Muscle of leg (tissue), 11 donors: Measurements from ENCODE around the gene NSMCE1. TPM values are rescaled to one million over a fixed set of nuclear protein-coding genes. Genes with fewer than 3 reads are reported as not detected.

Experiments
- DNase-seq: peaks from one replicate; pipeline ENCODE4 v3.0.0; 2013
- H3K27ac ChIP-seq: one replicate; pipeline ENCODE4 v1.5.1; 2013; ENCODE audit warnings: mild to moderate bottlenecking, low read length, control low read depth
- H3K27me3 ChIP-seq: one replicate; pipeline ENCODE4 v1.6.1; 2013; ENCODE audit warnings: low read length; ENCODE audit not compliant: control insufficient read depth, insufficient read depth
- H3K36me3 ChIP-seq: one replicate; pipeline ENCODE4 v1.6.1; 2013; ENCODE audit warnings: low read length; ENCODE audit not compliant: control insufficient read depth, insufficient read depth
- H3K4me1 ChIP-seq: one replicate; pipeline ENCODE4 v1.6.1; 2013; ENCODE audit warnings: low read length; ENCODE audit not compliant: control insufficient read depth, insufficient read depth
- H3K4me3 ChIP-seq: one replicate; pipeline ENCODE4 v1.5.1; 2013; ENCODE audit warnings: low read length, control low read depth
- H3K9me3 ChIP-seq: replicated peaks from 2 replicates; pipeline ENCODE4 v1.6.1; 2013; ENCODE audit warnings: low read depth, low read length; ENCODE audit not compliant: control insufficient read depth
- WGBS: methylation state at CpG from one replicate; pipeline ENCODE4 v1.1.5; 2013; ENCODE audit warnings: missing lambda C conversion rate; ENCODE audit not compliant: insufficient coverage; 5-methylcytosine and 5-hydroxymethylcytosine counted together
- polyA plus RNA-seq, 8 donors: library from polyadenylated mRNA; unstranded; fragments of 120-200 nt; gene quantifications; one replicate each; pipeline versions ENCODE4 v1.2.1 to v1.2.3, GENCODE V29; 2013; ENCODE audit warnings: inconsistent platforms in 1 of 8, low replicate concordance in 1 of 8; ENCODE audit not compliant: insufficient read length in 8 of 8, insufficient read depth in 1 of 8
- total RNA-seq: library from RNA; stranded (reverse); fragments of 120-200 nt; gene quantifications from one replicate; pipeline ENCODE4 v1.2.4, GENCODE V29; 2013

NSMCE1 gene
- total and polyA plus RNA-seq, 9 donors, result 47.6 to 60.0 (median 53.3) TPM

GRCh38 chr16:27220120-27220519, 48.5 kb downstream of the NSMCE1 start:
- no peaks in the 10 kb centered on the region for H3K9me3 ChIP-seq
- H3K27ac ChIP-seq, result no peak overlapping the region
- H3K36me3 ChIP-seq, result peaks cover 22% of the 10 kb centered on the region
- H3K4me3 ChIP-seq, result no peak overlapping the region
- no peaks in the 10 kb centered on the region for H3K27me3 ChIP-seq
- DNase-seq, result no peak
- peaks cover 73% of the 10 kb centered on the region for H3K4me1 ChIP-seq
- 78% methylated on average over 5 of the region's 9 CpGs for whole genome bisulfite sequencing

- Histone ChIP-seq H3K9me3 (no peaks in the 10 kb centered on the region), H3K4me3 (no peak overlapping the region), H3K36me3 (peaks cover 19% of the 10 kb centered on the region), H3K27ac (no peak overlapping the region), H3K4me1 (peaks cover 63% of the 10 kb centered on the region), H3K27me3 (no peaks in the 10 kb centered on the region)
- no peak for DNase-seq
- WGBS, result 46% methylated on average over 4 of the region's 10 CpGs
Observed at GRCh38 chr16:27219161-27219560, 49.4 kb downstream of the NSMCE1 start.

GRCh38 chr16:27218756-27219155, 49.8 kb downstream of the NSMCE1 start:
- H3K27ac ChIP-seq, result no peak overlapping the region
- H3K4me3 ChIP-seq, result no peak overlapping the region
- H3K4me1 ChIP-seq, result peaks cover 59% of the 10 kb centered on the region
- no peaks in the 10 kb centered on the region for H3K27me3 ChIP-seq
- H3K36me3 ChIP-seq, result peaks cover 16% of the 10 kb centered on the region
- WGBS, result no CpG with 5 or more reads among the region's 9 CpGs
- DNase-seq, result no peak
- no peaks in the 10 kb centered on the region for H3K9me3 ChIP-seq

GRCh38 chr16:27217256-27217655, 51.3 kb downstream of the NSMCE1 start:
- Histone ChIP-seq H3K9me3 (no peaks in the 10 kb centered on the region), H3K27ac (peak overlapping the region; percentile 55), H3K36me3 (peaks cover 15% of the 10 kb centered on the region), H3K27me3 (no peaks in the 10 kb centered on the region), H3K4me1 (peaks cover 44% of the 10 kb centered on the region), H3K4me3 (no peak overlapping the region)
- peak; percentile 83 for DNase-seq
- WGBS, result 25% methylated on average over 10 of the region's 10 CpGs

- 91% methylated on average over 12 of the region's 16 CpGs for WGBS
- H3K9me3 ChIP-seq, result no peaks in the 10 kb centered on the region
- H3K4me3 ChIP-seq, result no peak overlapping the region
- DNase-seq, result no peak
- H3K4me1 ChIP-seq, result peaks cover 35% of the 10 kb centered on the region
- H3K27ac ChIP-seq, result peak overlapping the region; percentile 55
- H3K27me3 ChIP-seq, result no peaks in the 10 kb centered on the region
- H3K36me3 ChIP-seq, result peaks cover 19% of the 10 kb centered on the region
Observed at GRCh38 chr16:27216297-27216885, 52.2 kb downstream of the NSMCE1 start.

- Histone ChIP-seq H3K9me3 (no peaks in the 10 kb centered on the region), H3K36me3 (peaks cover 23% of the 10 kb centered on the region), H3K27ac (no peak overlapping the region), H3K4me1 (peaks cover 28% of the 10 kb centered on the region), H3K27me3 (no peaks in the 10 kb centered on the region), H3K4me3 (no peak overlapping the region)
- WGBS, result 62% methylated on average over 4 of the region's 7 CpGs
- no peak for DNase-seq
Observed at GRCh38 chr16:27215660-27216059, 52.9 kb downstream of the NSMCE1 start.

GRCh38 chr16:27214084-27214961, 54.2 kb downstream of the NSMCE1 start:
- 84% methylated on average over 13 of the region's 19 CpGs for WGBS
- H3K27me3 ChIP-seq, result no peaks in the 10 kb centered on the region
- H3K27ac ChIP-seq, result no peak overlapping the region
- no peak for DNase-seq
- H3K9me3 ChIP-seq, result no peaks in the 10 kb centered on the region
- peaks cover 28% of the 10 kb centered on the region for H3K36me3 ChIP-seq
- H3K4me1 ChIP-seq, result peaks cover 25% of the 10 kb centered on the region
- H3K4me3 ChIP-seq, result no peak overlapping the region

GRCh38 chr16:27211026-27211425, 57.5 kb downstream of the NSMCE1 start:
- 73% methylated on average over 4 of the region's 10 CpGs for WGBS
- Histone ChIP-seq H3K4me1 (no peaks in the 10 kb centered on the region), H3K9me3 (no peaks in the 10 kb centered on the region), H3K27ac (no peak overlapping the region), H3K36me3 (peaks cover 25% of the 10 kb centered on the region), H3K27me3 (no peaks in the 10 kb centered on the region), H3K4me3 (no peak overlapping the region)
- DNase-seq, result no peak

GRCh38 chr16:27210174-27210573, 58.4 kb downstream of the NSMCE1 start:
- DNase-seq, result no peak
- H3K27me3 ChIP-seq, result no peaks in the 10 kb centered on the region
- peaks cover 25% of the 10 kb centered on the region for H3K36me3 ChIP-seq
- no peak overlapping the region for H3K27ac ChIP-seq
- no peaks in the 10 kb centered on the region for H3K4me1 ChIP-seq
- 92% methylated on average over 14 of the region's 17 CpGs for WGBS
- no peaks in the 10 kb centered on the region for H3K9me3 ChIP-seq
- no peak overlapping the region for H3K4me3 ChIP-seq

GRCh38 chr16:27209591-27209990, 59.0 kb downstream of the NSMCE1 start:
- Histone ChIP-seq H3K27ac (no peak overlapping the region), H3K27me3 (no peaks in the 10 kb centered on the region), H3K36me3 (peaks cover 25% of the 10 kb centered on the region), H3K4me3 (no peak overlapping the region), H3K9me3 (no peaks in the 10 kb centered on the region), H3K4me1 (peaks cover 4% of the 10 kb centered on the region)
- no peak for DNase-seq
- WGBS, result 89% methylated on average over 4 of the region's 8 CpGs
